Heart right ventricle (tissue), 16 donors: ENCODE results near the gene QPCT. TPM values are rescaled to one million over a fixed set of nuclear protein-coding genes. Genes with fewer than 3 reads are reported as not detected.
A peak's percentile ranks its signal among the peaks of the same experiment; 100 is the strongest.

Experiments used
- ATAC-seq, 8 donors: fragments of 200-7000 bp; cut with Tn5 transposase; one replicate each; pipeline ENCODE4 v1.9.1; 2020; ENCODE audit warnings: mild to moderate bottlenecking in 8 of 8, moderate library complexity in 8 of 8, moderate number of reproducible peaks in 1 of 8
- DNase-seq, 2 donors: peaks; one replicate each; pipeline ENCODE4 v3.0.0-alpha.2; 2020
- H3K27ac ChIP-seq, 10 donors: fragments of 200-600 bp; sonication (generic) in 2 of 10; one replicate each; pipeline versions ENCODE4 v1.5.0 to v1.8.0; 2020 to 2022; ENCODE audit warnings: mild to moderate bottlenecking in 3 of 10
- H3K27me3 ChIP-seq, 7 donors: fragments of 200-600 bp; one replicate each; pipeline ENCODE4 v1.8.0; 2021 to 2022; ENCODE audit warnings: mild to moderate bottlenecking in 2 of 7
- H3K36me3 ChIP-seq, 9 donors: fragments of 200-600 bp; sonication (generic) in 1 of 9; one replicate each; pipeline versions ENCODE4 v1.5.0 to v1.8.0; 2020 to 2022; ENCODE audit warnings: mild to moderate bottlenecking in 2 of 9
- H3K4me1 ChIP-seq, 9 donors: fragments of 200-600 bp; sonication (generic) in 1 of 9; one replicate each; pipeline versions ENCODE4 v1.5.0 to v1.8.0; 2020 to 2022; ENCODE audit warnings: mild to moderate bottlenecking in 4 of 9
- H3K4me3 ChIP-seq, 10 donors: fragments of 200-600 bp; sonication (generic) in 2 of 10; one replicate each; pipeline versions ENCODE4 v1.5.0 to v1.8.0; 2020 to 2022; ENCODE audit warnings: mild to moderate bottlenecking in 7 of 10, moderate library complexity in 2 of 10
- H3K9me3 ChIP-seq, 11 donors: fragments of 200-600 bp in 10 of 11; sonication (generic) in 2 of 11; one replicate each; pipeline versions ENCODE4 v1.5.0 to v1.8.0; 2013 to 2022; ENCODE audit warnings: mild to moderate bottlenecking in 2 of 11, control low read depth in 1 of 11, moderate library complexity in 1 of 11
- WGBS, 2 donors: extraction: QIAGEN DNeasy Blood & Tissue Kit; methylation state at CpG; one replicate each; pipeline ENCODE4 v1.1.7; 2013; ENCODE audit warnings: inconsistent platforms in 1 of 2; 5-methylcytosine and 5-hydroxymethylcytosine counted together
- intact Hi-C, 10 donors: fragments of 100-400 bp; cut with DNase I; formaldehyde crosslinking; loops; one replicate each; pipeline versions ENCODE4 v1.11.1 to v1.14.2; 2022
- polyA plus RNA-seq, 2 donors: library from polyadenylated mRNA; stranded (reverse); fragments of 200-250 nt; gene quantifications; one replicate each; pipeline ENCODE4 v1.2.3, GENCODE V29; 2013
- total RNA-seq, 10 donors: library from RNA; stranded (reverse); fragmentation: NEBNext Ultra II Directional in 3 of 10; extraction: Animal tissue kit (Norgen Biotek cat#: 25700) in 3 of 10; gene quantifications; one replicate each; pipeline versions ENCODE4 v1.2.1 to v1.2.4, GENCODE V29; 2021 to 2023
- TF ChIP-seq, protein P1 (sequence below), 9 donors: fragments of 200-600 bp; sonication (generic) in 2 of 9; IDR thresholded peaks; one replicate each; pipeline versions ENCODE4 v1.5.0 to v1.8.0; 2021 to 2022; ENCODE audit warnings: antibody characterized with exemption in 9 of 9, mild to moderate bottlenecking in 5 of 9, moderate library complexity in 1 of 9
- donor health status: Arrhythmogenic right ventricular cardiomyopathy.
- donor health status: ischemic (EF 13 %, LVEDD 7.1; RV severe dilation, severe dysfunction).
- donor health status: healthy with polysubstance abuse.
- donor health status: DM: no; HTN: yes; CAD: no.
- donor health status: DM: no; HTN: no; CAD: no.
- donor health status: ischemic (EF 25% LVEDD 6.9; RV normal size, moderate dysfunction).
- donor health status: ischemic (EF 25% LVEDD 5.7; RV mildly dilated, moderate dysfunction).
- donor health status: healthy.
- donor health status: DM: yes; HTN: yes; CAD: no.
- donor health status: Ischemic cardiomyopathy.
- donor health status: ischemic (EF 35%, LVEDD 5.7; RV mildly dilated, moderate dysfunction).
- donor health status: nonischemic (EF 11% LVEDD 7.7; RV severe dilation, severe dysfunction).
- donor health status: DM: yes; HTN: yes; CAD: no.
- donor health status: PGD.
- donor health status: ischemic (EF 29% LVEDD 5.4; RV normal size, mild dysfunction).
- donor health status: nonischemic (EF 23%, LVEDD 6.1; RV moderate dilation, normal function).

The QPCT gene
- total and polyA plus RNA-seq, 12 donors = 0.54 to 8.1 (median 2.4) TPM

GRCh38 chr2:37415128-37415820, 70.8 kb downstream of the QPCT start:
- Histone ChIP-seq H3K36me3 (no peaks in the 10 kb centered on the region), H3K27ac (peak overlapping the region in 6 of 10 donors; percentile 32 to 69 (median 66)), H3K4me3 (no peak overlapping the region), H3K27me3 (no peaks in the 10 kb centered on the region), H3K4me1 (peaks cover 0 to 19% (median 14%) of the 10 kb centered on the region in 9 donors), H3K9me3 (no peaks in the 10 kb centered on the region)
- intact Hi-C loops = loop anchor here in 9 of 10 donors (1.0 to 10.0 kb wide), 13 partner anchors 110 to 462 kb away; partner anchors contain the start of gene CDC42EP3 (in 6 of the 9)
- TF ChIP-seq, protein P1, sequence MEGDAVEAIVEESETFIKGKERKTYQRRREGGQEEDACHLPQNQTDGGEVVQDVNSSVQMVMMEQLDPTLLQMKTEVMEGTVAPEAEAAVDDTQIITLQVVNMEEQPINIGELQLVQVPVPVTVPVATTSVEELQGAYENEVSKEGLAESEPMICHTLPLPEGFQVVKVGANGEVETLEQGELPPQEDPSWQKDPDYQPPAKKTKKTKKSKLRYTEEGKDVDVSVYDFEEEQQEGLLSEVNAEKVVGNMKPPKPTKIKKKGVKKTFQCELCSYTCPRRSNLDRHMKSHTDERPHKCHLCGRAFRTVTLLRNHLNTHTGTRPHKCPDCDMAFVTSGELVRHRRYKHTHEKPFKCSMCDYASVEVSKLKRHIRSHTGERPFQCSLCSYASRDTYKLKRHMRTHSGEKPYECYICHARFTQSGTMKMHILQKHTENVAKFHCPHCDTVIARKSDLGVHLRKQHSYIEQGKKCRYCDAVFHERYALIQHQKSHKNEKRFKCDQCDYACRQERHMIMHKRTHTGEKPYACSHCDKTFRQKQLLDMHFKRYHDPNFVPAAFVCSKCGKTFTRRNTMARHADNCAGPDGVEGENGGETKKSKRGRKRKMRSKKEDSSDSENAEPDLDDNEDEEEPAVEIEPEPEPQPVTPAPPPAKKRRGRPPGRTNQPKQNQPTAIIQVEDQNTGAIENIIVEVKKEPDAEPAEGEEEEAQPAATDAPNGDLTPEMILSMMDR (IDR thresholded peaks at IDR 0.05) = peak in 3 of 9 donors; percentile 13 to 32 (median 26)
- WGBS, 2 donors = 82 to 83% methylated on average over 7 of the region's 7 CpGs
- ATAC-seq = peak; percentile 14 to 71 (median 56)
- no peak for DNase-seq

DNA sequence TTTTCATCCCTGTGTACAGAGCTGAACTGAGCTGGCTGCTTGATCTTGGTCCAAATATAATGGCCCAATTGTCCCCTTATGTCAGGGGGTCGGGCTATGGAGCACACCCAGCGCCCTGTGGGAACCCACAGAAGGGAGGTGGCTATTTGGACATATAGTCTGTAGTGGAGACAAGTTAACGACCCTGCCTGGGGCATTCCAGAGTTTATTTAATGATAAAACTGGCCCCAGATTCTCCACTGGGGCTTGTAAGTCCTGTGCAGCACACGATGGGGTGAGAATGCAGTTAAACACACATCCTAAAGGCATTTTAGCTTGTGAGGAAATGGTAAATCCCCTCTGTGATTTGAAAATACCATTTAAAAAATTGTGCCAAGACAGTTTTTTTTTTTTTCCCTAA, 72.9 kb downstream of the QPCT start:
- no peak overlapping the region for H3K27ac ChIP-seq
- DNase-seq (no peak), ATAC-seq (no peak)
- intact Hi-C loops = loop anchor here in 9 of 10 donors (2.0 to 10.0 kb wide), 10 partner anchors 107 to 411 kb away; partner anchors contain the start of gene CDC42EP3 (in 6 of the 9)
- H3K27me3 ChIP-seq = no peaks in the 10 kb centered on the region
- H3K9me3 ChIP-seq = no peaks in the 10 kb centered on the region
- 52 to 56% methylated on average over 4 of the region's 4 CpGs for WGBS, 2 donors
- TF ChIP-seq, protein P1 (IDR thresholded peaks at IDR 0.05) = no peak
- no peaks in the 10 kb centered on the region for H3K36me3 ChIP-seq
- no peak overlapping the region for H3K4me3 ChIP-seq
- H3K4me1 ChIP-seq = peaks cover 0 to 19% (median 14%) of the 10 kb centered on the region in 9 donors

DNA sequence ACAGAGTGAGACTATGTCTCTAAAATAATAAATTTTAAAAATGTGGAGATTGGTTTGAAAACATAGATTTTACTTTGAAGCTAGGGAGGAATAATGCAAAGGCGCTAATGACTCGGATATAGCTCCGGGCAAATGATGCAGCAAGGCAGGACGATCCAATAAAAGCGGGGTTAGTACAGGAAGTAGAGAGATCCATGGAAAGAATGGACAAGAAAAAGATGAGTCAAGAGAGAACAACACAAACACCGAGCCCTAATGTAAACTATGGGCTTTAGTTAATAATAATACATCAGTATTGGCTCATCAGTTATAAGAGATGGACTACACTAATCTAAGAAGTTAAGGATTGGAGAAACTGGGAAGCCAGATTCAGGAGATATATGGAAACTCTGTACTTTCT, 74.5 kb downstream of the QPCT start:
- Histone ChIP-seq H3K4me1 (peaks cover 0 to 18% (median 12%) of the 10 kb centered on the region in 9 donors), H3K9me3 (no peaks in the 10 kb centered on the region), H3K4me3 (no peak overlapping the region), H3K27ac (no peak overlapping the region), H3K36me3 (no peaks in the 10 kb centered on the region), H3K27me3 (no peaks in the 10 kb centered on the region)
- TF ChIP-seq, protein P1 (IDR thresholded peaks at IDR 0.05) = no peak
- intact Hi-C loops = loop anchor here in 9 of 10 donors (5.0 to 10.0 kb wide), 9 partner anchors 106 to 256 kb away; partner anchors contain the start of gene CDC42EP3 (in 6 of the 9)
- DNase-seq (no peak), ATAC-seq (no peak)
- WGBS, 2 donors = 98% methylated on average over 6 of the region's 6 CpGs

DNA sequence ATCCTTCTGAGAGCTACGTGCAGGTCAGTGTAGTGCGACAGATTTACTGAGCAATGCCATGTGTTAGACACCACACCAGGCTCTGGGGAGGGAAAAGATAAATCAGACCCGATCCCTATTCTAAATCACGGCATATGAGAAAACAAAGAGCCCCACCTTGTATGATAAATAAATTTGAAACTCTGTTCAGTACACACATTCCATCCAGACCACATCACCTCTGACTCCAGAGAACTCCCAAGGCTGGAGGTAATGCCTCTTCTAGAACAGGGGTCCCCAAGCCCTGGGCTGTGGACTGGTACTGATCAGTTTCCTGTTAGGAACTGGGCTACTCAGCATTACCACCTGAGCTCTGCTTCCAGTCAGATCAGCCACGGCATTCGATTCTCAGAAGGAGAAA, 77.3 kb downstream of the QPCT start:
- ATAC-seq = no peak
- H3K27me3 ChIP-seq = no peaks in the 10 kb centered on the region
- H3K27ac ChIP-seq = no peak overlapping the region
- WGBS, 2 donors = 85 to 90% methylated on average over 6 of the region's 6 CpGs
- H3K4me1 ChIP-seq = peaks cover 0 to 12% (median 0%) of the 10 kb centered on the region in 9 donors
- no peaks in the 10 kb centered on the region for H3K9me3 ChIP-seq
- intact Hi-C loops = no loop called here
- TF ChIP-seq, protein P1 (IDR thresholded peaks at IDR 0.05) = no peak
- H3K36me3 ChIP-seq = no peaks in the 10 kb centered on the region
- H3K4me3 ChIP-seq = no peak overlapping the region
- no peak for DNase-seq
